ENCODE data around the gene PYGB.

The PYGB gene

GRCh38 chr20:25283221-25283951, 35.5 kb downstream of the PYGB start:
- no peak for DNase-seq (ENCODE audit: low read depth)

GRCh38 chr20:25284131-25284601, 36.3 kb downstream of the PYGB start:
- DNase-seq (ENCODE audit: low read depth): no peak

DNA sequence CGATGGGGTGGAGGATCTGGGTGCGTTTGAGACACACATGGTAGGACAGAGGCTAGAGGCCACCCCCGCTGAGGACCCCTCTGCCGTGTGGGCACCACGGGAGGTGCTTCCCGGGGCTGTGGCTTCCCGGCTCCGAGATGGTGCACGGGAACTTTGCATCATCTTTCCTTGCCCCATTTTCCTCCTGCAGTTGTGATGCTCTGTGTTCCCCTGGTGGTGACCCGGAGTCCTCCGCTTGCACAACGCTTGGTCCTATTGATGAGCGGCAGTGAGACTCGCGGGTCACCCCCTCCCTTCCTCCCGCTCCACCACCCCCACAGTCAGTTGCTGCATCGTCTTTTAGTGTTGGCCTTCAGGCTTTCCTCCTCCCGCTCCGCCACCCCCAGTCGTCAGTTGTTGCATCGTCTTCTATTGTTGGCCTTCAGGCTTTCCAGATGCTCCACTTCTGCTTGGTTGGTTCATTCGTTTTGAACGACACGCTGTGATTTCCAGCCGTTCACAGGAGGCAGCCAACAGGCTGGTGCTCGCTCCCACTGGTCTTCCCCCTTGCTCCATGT, 37.3 kb downstream of the PYGB start:
- no peak for DNase-seq (ENCODE audit: low read depth)

- DNase-seq (ENCODE audit: low read depth): no peak
Measured at GRCh38 chr20:25285856-25286798, 38.2 kb downstream of the PYGB start.

DNA sequence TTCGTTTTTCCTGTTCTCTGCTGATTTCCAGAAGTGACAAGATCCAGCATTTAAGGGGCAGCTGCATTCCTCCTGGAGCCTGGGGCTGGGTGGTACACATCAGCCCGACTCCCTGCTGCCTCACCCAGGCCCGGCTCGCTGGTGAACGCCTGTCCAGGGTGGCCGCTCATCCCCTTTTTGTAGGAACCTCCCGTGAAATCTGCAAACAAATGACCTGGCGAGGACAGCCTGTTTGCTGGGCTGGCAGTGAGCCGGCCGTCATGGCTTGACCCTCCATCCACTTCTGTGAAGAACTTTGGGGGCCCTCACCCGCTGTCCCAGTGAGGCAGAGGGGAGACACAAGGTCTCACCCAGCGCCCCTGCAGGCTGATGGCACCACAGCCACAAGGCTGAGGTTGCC, 39.0 kb downstream of the PYGB start:
- no peak for DNase-seq (ENCODE audit: low read depth)

DNA sequence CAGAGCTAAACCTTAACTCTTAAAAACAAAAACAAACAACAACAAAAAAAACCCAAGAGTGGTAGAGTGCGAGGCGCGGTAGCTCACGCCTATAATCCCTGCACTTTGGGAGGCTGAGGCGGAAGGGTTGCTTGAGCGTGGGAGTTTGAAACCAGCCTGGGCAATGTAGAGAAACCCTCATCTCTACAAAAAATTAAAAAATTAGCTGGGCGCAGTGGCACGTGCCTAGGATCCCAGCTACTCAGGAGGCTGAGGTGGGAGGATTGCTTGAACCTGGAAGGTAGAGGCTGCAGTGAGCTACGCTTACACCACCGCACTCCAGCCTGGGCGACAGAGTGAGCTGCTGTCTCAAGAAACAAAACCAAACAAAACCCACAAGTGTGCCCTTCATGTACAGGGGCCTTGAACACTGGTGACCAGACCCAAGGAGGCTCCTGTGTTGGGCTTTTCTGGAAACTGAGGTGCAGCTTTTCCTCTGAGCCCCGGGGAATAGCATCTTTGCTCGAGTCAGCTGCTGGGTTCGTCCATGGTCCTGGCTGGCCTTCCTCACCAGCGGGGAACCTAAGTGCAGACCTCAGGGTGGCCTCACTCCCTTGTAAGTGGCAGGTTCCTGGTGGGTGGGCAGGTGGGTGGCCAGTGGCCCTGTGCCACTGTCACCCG, 39.9 kb downstream of the PYGB start:
- DNase-seq (ENCODE audit: low read depth): no peak

GRCh38 chr20:25288291-25289181, 40.7 kb downstream of the PYGB start:
- no peak for DNase-seq (ENCODE audit: low read depth)

GRCh38 chr20:25289886-25290597, 42.2 kb downstream of the PYGB start:
- no peak for DNase-seq (ENCODE audit: low read depth)

DNA sequence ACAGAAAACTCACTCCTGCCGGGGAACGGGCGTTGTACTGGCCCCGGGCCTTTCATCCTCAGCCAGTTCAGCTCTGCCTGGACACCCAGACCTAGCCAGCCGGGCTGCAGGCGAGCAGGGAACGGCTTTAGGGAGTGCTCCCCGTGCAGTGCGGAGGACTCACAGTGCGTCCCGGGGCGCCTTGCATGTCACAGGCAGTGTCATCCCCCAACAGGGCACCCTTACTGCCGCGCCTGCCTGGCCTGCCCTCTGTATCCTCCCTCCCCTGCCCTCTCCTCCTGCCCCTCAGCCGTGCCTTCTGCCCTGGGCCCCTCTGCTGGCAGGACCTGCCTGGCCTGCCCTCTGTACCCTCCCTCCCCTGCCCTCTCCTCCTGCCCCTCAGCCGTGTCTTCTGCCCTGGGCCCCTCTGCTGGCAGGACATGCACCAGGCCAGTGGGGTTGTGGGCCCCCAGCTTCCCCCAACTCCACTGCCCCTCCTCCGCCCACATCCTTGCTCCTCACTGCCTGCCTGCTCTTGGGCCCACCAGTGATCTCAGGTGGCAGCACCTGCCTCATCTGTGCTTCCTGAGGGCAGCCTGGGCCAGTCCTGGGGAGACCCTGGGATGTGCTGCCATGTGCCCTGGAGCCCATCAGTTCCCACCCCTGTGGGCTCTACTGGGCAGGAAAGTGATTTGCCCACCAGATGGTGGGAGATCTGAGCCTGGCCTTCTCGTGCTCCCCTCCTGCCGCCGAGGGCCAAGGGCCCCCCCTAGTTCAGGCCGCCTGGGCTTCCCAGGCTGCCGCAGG, 43.0 kb downstream of the PYGB start:
- no peak for DNase-seq (ENCODE audit: low read depth)

DNA sequence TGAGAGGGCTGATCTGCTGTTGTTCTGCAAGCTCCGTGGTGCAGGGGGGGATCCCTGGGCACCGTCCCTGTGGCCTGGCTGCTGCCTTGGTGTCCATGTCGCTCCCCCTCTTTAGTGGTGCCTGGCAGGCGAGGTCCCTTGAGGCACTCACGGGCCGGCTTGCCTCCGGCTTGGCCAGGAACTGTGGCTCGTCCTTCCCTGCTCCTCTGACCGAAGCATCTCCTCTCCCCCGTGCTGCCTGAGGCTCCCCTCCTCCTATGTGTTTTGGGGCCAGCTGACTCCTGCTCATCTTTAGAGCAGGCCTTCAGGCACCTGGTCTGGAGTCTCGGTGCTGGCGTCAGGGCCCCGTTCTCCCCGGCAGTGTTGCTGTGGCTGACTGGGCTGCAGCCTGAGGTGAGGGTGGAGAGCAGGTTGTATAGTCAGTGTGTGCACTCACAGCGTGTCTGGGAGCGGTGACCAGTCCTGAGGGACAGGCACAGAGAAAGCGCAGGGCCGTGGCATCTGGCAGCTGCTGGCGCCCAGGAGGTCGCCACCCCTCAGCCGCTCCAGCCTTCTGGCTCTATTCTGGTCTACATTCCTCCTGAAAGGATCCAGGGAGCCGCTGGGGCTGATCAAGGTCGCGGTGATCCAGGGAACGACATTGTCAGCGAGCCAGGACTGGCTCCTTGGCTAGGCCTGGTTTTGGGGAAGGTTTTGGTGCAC, 43.7 kb downstream of the PYGB start:
- DNase-seq (ENCODE audit: low read depth): no peak

- no peak for DNase-seq (ENCODE audit: low read depth)
Measured at GRCh38 chr20:25292176-25292891, 44.4 kb downstream of the PYGB start.

DNA sequence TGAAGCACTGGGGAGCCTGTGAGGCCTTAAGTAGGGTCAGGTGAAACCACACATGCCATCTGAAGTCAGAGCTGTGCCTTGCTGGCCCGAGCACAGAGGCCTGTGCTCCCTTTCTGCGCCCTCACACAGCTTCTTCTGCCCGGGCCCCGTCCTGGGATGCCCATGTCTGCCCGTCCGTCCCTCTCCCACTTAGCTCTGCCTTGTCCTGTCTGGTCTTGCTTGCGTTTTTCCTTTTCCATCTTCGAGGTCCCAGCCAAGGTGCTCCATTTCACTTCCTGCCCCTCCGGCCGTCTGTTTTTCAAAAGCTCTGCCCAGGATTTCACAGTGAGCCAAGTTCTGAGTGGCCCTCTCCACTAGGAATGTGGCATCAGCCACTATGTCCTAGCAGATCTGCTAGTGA, 45.6 kb downstream of the PYGB start:
- no peak for DNase-seq (ENCODE audit: low read depth)

- DNase-seq (ENCODE audit: low read depth): no peak
Measured at GRCh38 chr20:25293910-25294458, 46.1 kb downstream of the PYGB start.

DNA sequence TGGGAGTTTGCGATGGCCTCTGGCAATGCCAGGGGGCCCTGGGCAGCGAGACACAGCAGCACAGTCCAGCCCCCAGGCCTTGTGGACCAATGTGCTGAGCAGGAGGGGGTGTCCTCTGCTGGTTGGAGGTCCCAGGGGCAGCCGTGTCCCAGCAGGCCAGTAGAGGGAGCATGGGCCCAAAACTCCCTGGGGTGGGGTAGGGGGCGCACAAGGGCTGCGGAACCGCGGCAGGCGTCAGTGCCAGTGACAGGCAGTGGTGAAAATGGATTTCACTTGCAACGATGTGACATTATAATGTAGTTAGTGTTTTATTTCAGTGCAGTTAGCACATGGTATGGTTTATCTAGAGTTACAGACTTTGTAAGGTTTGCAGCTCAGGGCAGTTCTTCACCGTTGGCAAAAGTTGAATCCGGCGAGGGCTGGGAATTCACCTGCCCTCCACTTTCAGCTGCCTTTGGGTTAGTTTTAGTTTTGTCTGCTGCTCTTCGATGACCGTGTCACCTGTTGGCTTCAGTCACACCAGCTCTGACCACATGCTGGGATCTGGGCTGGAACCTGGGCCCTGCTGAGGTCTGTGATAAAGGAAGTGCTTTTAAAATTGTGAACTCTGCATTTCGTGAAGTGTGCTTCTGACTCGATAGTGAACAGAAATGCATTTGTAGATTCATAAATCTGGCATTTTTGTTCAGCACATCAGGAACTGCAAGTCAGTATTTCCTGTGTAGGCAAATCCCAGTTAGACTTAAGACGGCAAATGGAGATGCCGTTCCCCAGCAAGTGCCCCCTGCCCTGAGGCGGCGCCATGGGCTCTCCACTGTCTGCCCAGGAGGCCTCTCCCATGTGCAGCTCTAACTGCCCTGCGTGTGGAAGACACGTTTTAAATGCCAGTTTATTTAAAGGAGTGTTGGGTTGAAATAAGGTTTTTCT, 46.8 kb downstream of the PYGB start:
- peak; percentile 49 for DNase-seq (ENCODE audit: low read depth)

- no peak for DNase-seq (ENCODE audit: low read depth)
Measured at GRCh38 chr20:25295386-25296093, 47.7 kb downstream of the PYGB start.
